Esophagus muscularis mucosa (tissue), 4 donors: ENCODE measurements around the gene TGM3. TPM values are rescaled to one million over a fixed set of nuclear protein-coding genes. Genes with fewer than 3 reads are reported as not detected.

Experiments used
- DNase-seq: peaks from one replicate; pipeline ENCODE4 v3.0.0-alpha.2; 2017; ENCODE audit errors: extremely low spot score
- H3K27ac ChIP-seq, 4 donors: fragments of 200-600 bp; sonication (generic); replicated peaks in 1 of 4; 1 replicate in 3 of 4; 2 replicates in 1 of 4; pipeline ENCODE4 v1.5.1; 2016 to 2019; ENCODE audit warnings: mild to moderate bottlenecking in 1 of 4
- H3K27me3 ChIP-seq, 4 donors: fragments of 200-600 bp; sonication (generic); one replicate each; pipeline versions ENCODE4 v1.5.1 to v1.6.0; 2016 to 2019
- H3K36me3 ChIP-seq, 4 donors: fragments of 200-600 bp; sonication (generic); one replicate each; pipeline ENCODE4 v1.5.1; 2016 to 2019
- H3K4me1 ChIP-seq, 4 donors: fragments of 200-600 bp; sonication (generic); one replicate each; pipeline ENCODE4 v1.5.1; 2016 to 2019
- H3K4me3 ChIP-seq, 4 donors: fragments of 200-600 bp; sonication (generic); 1 replicate in 2 of 4; 2 replicates in 2 of 4; pipeline ENCODE4 v1.5.1; 2016 to 2019; ENCODE audit warnings: mild to moderate bottlenecking in 4 of 4, moderate library complexity in 1 of 4
- H3K9me3 ChIP-seq, 4 donors: fragments of 200-600 bp; sonication (generic); 1 replicate in 3 of 4; 2 replicates in 1 of 4; pipeline ENCODE4 v1.5.1; 2016 to 2019
- CTCF ChIP-seq, 3 experiments: fragments of 200-600 bp in 2 of 3; fragments of 450-650 bp in 1 of 3; sonication (generic) in 2 of 3; IDR thresholded peaks; one replicate each; pipeline ENCODE4 v1.5.1; 2017 to 2019; ENCODE audit warnings: antibody characterized with exemption in 3 of 3, mild to moderate bottlenecking in 2 of 3, moderate library complexity in 1 of 3
- EP300 ChIP-seq: sonication (generic); formaldehyde crosslinking; IDR thresholded peaks from one replicate; pipeline ENCODE4 v1.6.1; 2017; ENCODE audit warnings: antibody characterized with exemption
- POLR2A ChIP-seq: fragments of 450-650 bp; IDR thresholded peaks from one replicate; pipeline ENCODE4 v1.6.1; 2017; ENCODE audit warnings: antibody characterized with exemption, moderate library complexity, mild to moderate bottlenecking, low read depth
- POLR2AphosphoS5 ChIP-seq, 2 donors: sonication (generic); formaldehyde crosslinking; IDR thresholded peaks; one replicate each; pipeline ENCODE4 v1.6.1; 2017; ENCODE audit warnings: antibody characterized with exemption in 2 of 2
- WGBS: methylation state at CpG from one replicate; pipeline ENCODE4 v1.1.5; 2018; 5-methylcytosine and 5-hydroxymethylcytosine counted together
- intact Hi-C: fragments of 100-400 bp; cut with DNase I; formaldehyde crosslinking; loops from one replicate; pipeline ENCODE4 v1.15.1; 2023
- total RNA-seq, 4 donors: library from RNA; depleted of rRNA; stranded (reverse); fragments of >200 nt; gene quantifications; one replicate each; pipeline versions ENCODE4 v1.1.0 to v1.2.1, GENCODE V29; 2016

The TGM3 gene
- total RNA-seq, 4 donors from 2014 or later: 0.83 TPM; not detected in 3

GRCh38 chr20:2305029-2305428 lies 9.2 kb downstream of the TGM3 start:
- TF ChIP-seq CTCF (IDR thresholded peaks at IDR 0.05): no peak
- no peak for TF ChIP-seq POLR2A
- TF ChIP-seq EP300: no peak
- TF ChIP-seq POLR2AphosphoS5 (IDR thresholded peaks at IDR 0.05): no peak
- intact Hi-C loops: no loop called here
- H3K36me3 ChIP-seq: no peaks in the 10 kb centered on the region
- DNase-seq: no peak
- no peaks in the 10 kb centered on the region for H3K9me3 ChIP-seq
- H3K4me1 ChIP-seq: no peaks in the 10 kb centered on the region
- H3K27me3 ChIP-seq: peaks cover 0 to 6% (median 0%) of the 10 kb centered on the region in 4 donors
- WGBS: 15% methylated on average over 2 of the region's 2 CpGs
- no peak overlapping the region for H3K4me3 ChIP-seq
- H3K27ac ChIP-seq: no peak overlapping the region

GRCh38 chr20:2305479-2305878 lies 9.7 kb downstream of the TGM3 start:
- no peak overlapping the region for H3K4me3 ChIP-seq
- H3K4me1 ChIP-seq: no peaks in the 10 kb centered on the region
- no peak overlapping the region for H3K27ac ChIP-seq
- H3K27me3 ChIP-seq: peaks cover 0 to 2% (median 0%) of the 10 kb centered on the region in 4 donors
- H3K9me3 ChIP-seq: no peaks in the 10 kb centered on the region
- no peak for DNase-seq
- no peak for TF ChIP-seq POLR2A
- TF ChIP-seq POLR2AphosphoS5 (IDR thresholded peaks at IDR 0.05): no peak
- no peak for TF ChIP-seq CTCF (IDR thresholded peaks at IDR 0.05)
- intact Hi-C loops: no loop called here
- H3K36me3 ChIP-seq: no peaks in the 10 kb centered on the region
- 75% methylated on average over 8 of the region's 9 CpGs for WGBS

- Histone ChIP-seq H3K27ac (no peak overlapping the region), H3K27me3 (no peaks in the 10 kb centered on the region), H3K36me3 (no peaks in the 10 kb centered on the region), H3K9me3 (no peaks in the 10 kb centered on the region), H3K4me1 (no peaks in the 10 kb centered on the region), H3K4me3 (no peak overlapping the region)
- intact Hi-C loops: no loop called here
- TF ChIP-seq POLR2A: no peak
- no peak for TF ChIP-seq POLR2AphosphoS5 (IDR thresholded peaks at IDR 0.05)
- TF ChIP-seq EP300: no peak
- TF ChIP-seq CTCF (IDR thresholded peaks at IDR 0.05): no peak
- no peak for DNase-seq
- 79% methylated on average over 2 of the region's 2 CpGs for WGBS
These were observed 10.1 kb downstream of the TGM3 start for GRCh38 chr20:2305946-2306345.

DNA sequence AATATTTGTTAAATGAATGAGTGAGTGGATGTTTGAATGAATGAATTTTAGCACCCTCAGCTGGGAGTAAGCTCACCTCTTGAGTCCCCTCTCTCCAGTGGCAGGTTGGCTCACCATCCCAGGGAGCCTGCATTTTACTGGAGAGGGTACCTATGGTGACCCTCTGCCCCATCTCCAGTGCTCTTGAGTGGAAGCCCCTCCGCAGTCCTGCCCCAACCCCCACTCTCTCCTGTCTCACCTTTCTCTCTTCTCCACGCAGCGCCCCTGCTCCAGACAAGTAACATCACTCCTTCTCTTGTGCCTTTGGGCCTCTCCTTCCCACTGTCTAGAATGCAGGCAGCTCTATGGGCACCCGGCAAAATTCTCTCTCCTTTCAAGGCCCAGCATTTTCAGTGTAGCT lies 11.3 kb downstream of the TGM3 start:
- TF ChIP-seq POLR2A (no peak), EP300 (no peak), CTCF (IDR thresholded peaks at IDR 0.05) (no peak), POLR2AphosphoS5 (IDR thresholded peaks at IDR 0.05) (no peak)
- no peaks in the 10 kb centered on the region for H3K4me1 ChIP-seq
- no peak for DNase-seq
- 77% methylated on average over 4 of the region's 4 CpGs for WGBS
- H3K9me3 ChIP-seq: no peaks in the 10 kb centered on the region
- no peaks in the 10 kb centered on the region for H3K27me3 ChIP-seq
- no peak overlapping the region for H3K27ac ChIP-seq
- H3K36me3 ChIP-seq: no peaks in the 10 kb centered on the region
- intact Hi-C loops: no loop called here
- H3K4me3 ChIP-seq: no peak overlapping the region

DNA sequence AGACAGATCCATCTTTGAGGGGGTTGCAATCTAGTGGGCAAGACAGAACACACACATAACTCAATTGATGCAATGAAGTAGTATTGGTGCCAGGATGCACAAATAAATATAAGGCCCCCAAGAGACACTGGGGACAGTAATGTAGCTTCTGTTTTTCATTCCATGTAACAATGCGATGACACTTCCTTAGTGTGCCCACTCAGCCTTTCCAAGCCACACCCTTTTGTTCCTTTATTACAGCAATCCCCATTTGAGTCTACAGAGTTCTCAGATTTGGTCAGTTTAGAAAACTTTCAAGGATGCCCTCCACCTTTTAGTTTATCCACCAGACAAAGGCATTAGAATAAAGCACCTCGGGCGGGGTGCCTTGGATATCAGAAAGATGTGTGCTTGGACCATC lies 15.5 kb downstream of the TGM3 start:
- H3K9me3 ChIP-seq: no peaks in the 10 kb centered on the region
- H3K27me3 ChIP-seq: no peaks in the 10 kb centered on the region
- intact Hi-C loops: no loop called here
- TF ChIP-seq CTCF (IDR thresholded peaks at IDR 0.05) (no peak), POLR2AphosphoS5 (IDR thresholded peaks at IDR 0.05) (no peak), EP300 (no peak), POLR2A (no peak)
- no peak for DNase-seq
- no peaks in the 10 kb centered on the region for H3K36me3 ChIP-seq
- no peak overlapping the region for H3K4me3 ChIP-seq
- H3K4me1 ChIP-seq: no peaks in the 10 kb centered on the region
- no peak overlapping the region for H3K27ac ChIP-seq
- WGBS: 92% methylated on average over 3 of the region's 3 CpGs
